Gastrocnemius medialis (tissue), 4 donors: Measurements from ENCODE around the gene LCAT.

ENCODE experiments used
- POLR2A ChIP-seq, 2 donors: fragments of 450-650 bp; IDR thresholded peaks; one replicate each; pipeline ENCODE4 v1.6.1; 2017; ENCODE audit warnings: antibody characterized with exemption in 2 of 2, mild to moderate bottlenecking in 2 of 2, moderate library complexity in 2 of 2
- TF ChIP-seq, protein P1 (sequence below), 5 experiments: fragments of 450-650 bp in 3 of 5; fragments of 200-600 bp in 2 of 5; sonication (generic) in 2 of 5; IDR thresholded peaks in 4 of 5; conservative IDR thresholded peaks in 1 of 5; 1 replicate in 4 of 5; 2 replicates in 1 of 5; pipeline ENCODE4 v1.5.1; 2016 to 2019; ENCODE audit warnings: antibody characterized with exemption in 5 of 5, mild to moderate bottlenecking in 3 of 5, moderate library complexity in 3 of 5

DNA sequence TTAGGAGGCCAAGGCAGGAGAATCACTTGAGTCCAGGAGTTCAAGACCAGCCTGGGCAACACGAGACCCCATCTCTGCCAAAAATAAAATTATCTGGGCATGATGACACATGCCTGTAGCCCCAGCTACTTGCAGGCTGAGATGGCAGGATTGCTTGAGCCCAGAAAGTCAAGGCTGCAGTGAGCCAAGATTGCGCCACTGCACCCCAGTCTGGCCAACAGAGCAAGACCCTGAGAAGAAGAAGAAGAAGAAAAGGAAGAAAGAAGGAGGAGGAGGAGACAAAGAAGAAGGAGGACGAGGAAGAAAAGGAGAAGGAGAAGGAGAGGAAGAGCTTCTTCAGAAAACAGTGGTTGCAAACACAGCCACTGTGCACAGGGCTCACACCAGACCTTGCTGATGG lies 44.8 kb upstream of the LCAT start:
- TF ChIP-seq, protein P1, sequence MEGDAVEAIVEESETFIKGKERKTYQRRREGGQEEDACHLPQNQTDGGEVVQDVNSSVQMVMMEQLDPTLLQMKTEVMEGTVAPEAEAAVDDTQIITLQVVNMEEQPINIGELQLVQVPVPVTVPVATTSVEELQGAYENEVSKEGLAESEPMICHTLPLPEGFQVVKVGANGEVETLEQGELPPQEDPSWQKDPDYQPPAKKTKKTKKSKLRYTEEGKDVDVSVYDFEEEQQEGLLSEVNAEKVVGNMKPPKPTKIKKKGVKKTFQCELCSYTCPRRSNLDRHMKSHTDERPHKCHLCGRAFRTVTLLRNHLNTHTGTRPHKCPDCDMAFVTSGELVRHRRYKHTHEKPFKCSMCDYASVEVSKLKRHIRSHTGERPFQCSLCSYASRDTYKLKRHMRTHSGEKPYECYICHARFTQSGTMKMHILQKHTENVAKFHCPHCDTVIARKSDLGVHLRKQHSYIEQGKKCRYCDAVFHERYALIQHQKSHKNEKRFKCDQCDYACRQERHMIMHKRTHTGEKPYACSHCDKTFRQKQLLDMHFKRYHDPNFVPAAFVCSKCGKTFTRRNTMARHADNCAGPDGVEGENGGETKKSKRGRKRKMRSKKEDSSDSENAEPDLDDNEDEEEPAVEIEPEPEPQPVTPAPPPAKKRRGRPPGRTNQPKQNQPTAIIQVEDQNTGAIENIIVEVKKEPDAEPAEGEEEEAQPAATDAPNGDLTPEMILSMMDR (IDR thresholded peaks at IDR 0.05 in 4 of 5, conservative IDR thresholded peaks at IDR 0.05 in 1 of 5), result no peak
- no peak for TF ChIP-seq POLR2A (IDR thresholded peaks at IDR 0.05)
